HCT116 (cell line): Measurements from ENCODE around the gene DEF6. TPM values are rescaled to one million over a fixed set of nuclear protein-coding genes. Genes with fewer than 3 reads are reported as not detected.

ENCODE experiments used
- ATAC-seq: fragments of 200-7000 bp; cut with Tn5 transposase; 2 replicates; pipeline ENCODE4 v1.9.1; 2020; ENCODE audit warnings: mild to moderate bottlenecking, moderate library complexity
- BruUV-seq: library from RNA; stranded (reverse); fragments of 400-500 nt; replicated peaks from 2 replicates; lab custom pipeline; 2021; lab: Mats Ljungman, UMichigan
- CTCF ChIA-PET: fragments of 300-600 bp; sonication (Branson Sonifier 250); formaldehyde crosslinking; loops from one replicate; lab custom pipeline; 2021; ENCODE audit warnings: antibody characterized with exemption; lab: Charles Lee
- POLR2A ChIA-PET: fragments of 300-600, 350-600 bp; sonication (Branson Sonifier 250); formaldehyde crosslinking; loops from one replicate; lab custom pipeline; 2021; ENCODE audit warnings: antibody characterized with exemption; lab: Charles Lee
- RAD21 ChIA-PET, 2 experiments: fragments of 300-600 bp; sonication (Branson Sonifier 250); formaldehyde crosslinking; loops; one replicate each; lab custom pipeline; 2023; ENCODE audit warnings: low total read pairs in 2 of 2; ENCODE audit not compliant: uncharacterized antibody in 2 of 2, unreplicated experiment in 2 of 2, low non-redundant PET in 1 of 2; lab: Charles Lee
- DNase-seq: peaks from one replicate; pipeline ENCODE4 v3.0.0-alpha.2; 2010; ENCODE audit warnings: low read depth, low spot score
- H2AFZ ChIP-seq: fragments of 200-600 bp; shearing (Covaris generic), sonication (generic); 2 replicates; pipeline ENCODE4 v1.6.1; 2017; ENCODE audit warnings: low read depth, mixed run types, mixed read lengths, antibody characterized with exemption, low read length; ENCODE audit not compliant: poor library complexity, severe bottlenecking
- H3K27ac ChIP-seq: 2 replicates; pipeline ENCODE4 v1.5.1; 2012; ENCODE audit warnings: low read depth, low read length
- H3K27me3 ChIP-seq: fragments of 200-600 bp; sonication (generic); 2 replicates; pipeline ENCODE4 v1.6.1; 2016; ENCODE audit warnings: mixed run types, low read length, mixed read lengths; ENCODE audit not compliant: insufficient read depth
- H3K36me3 ChIP-seq, 2 experiments: fragments of 200-500 bp in 1 of 2; fragments of 200-600 bp in 1 of 2; sonication (Bioruptor generic) in 1 of 2; sonication (generic) in 1 of 2; 2 replicates each; pipeline versions ENCODE4 v1.5.1 to v1.6.1; 2014 to 2016; ENCODE audit warnings: low read length in 2 of 2, inconsistent platforms in 1 of 2, mixed read lengths in 1 of 2, mixed run types in 1 of 2; ENCODE audit not compliant: insufficient read depth in 2 of 2, control insufficient read depth in 1 of 2
- H3K4me1 ChIP-seq, 2 experiments: fragments of 200-600 bp in 1 of 2; sonication (generic) in 1 of 2; 2 replicates each; pipeline versions ENCODE4 v1.5.1 to v1.6.1; 2012 to 2017; ENCODE audit warnings: low read length in 2 of 2, inconsistent platforms in 1 of 2, mild to moderate bottlenecking in 1 of 2, mixed read lengths in 1 of 2, mixed run types in 1 of 2, moderate library complexity in 1 of 2; ENCODE audit not compliant: insufficient read depth in 2 of 2, control insufficient read depth in 1 of 2
- H3K4me2 ChIP-seq: fragments of 200-600 bp; sonication (generic); 2 replicates; pipeline ENCODE4 v1.6.1; 2017; ENCODE audit warnings: mixed run types, low read length, mixed read lengths
- H3K4me3 ChIP-seq, 2 experiments: fragments of 200-600 bp in 1 of 2; sonication (generic) in 1 of 2; replicated peaks in 1 of 2; 2 replicates each; pipeline ENCODE4 v1.5.1; 2011 to 2016; ENCODE audit warnings: low read length in 2 of 2, control low read depth in 1 of 2, low read depth in 1 of 2, mild to moderate bottlenecking in 1 of 2, mixed read lengths in 1 of 2, mixed run types in 1 of 2
- H3K79me2 ChIP-seq: fragments of 200-600 bp; sonication (generic); 2 replicates; pipeline ENCODE4 v1.6.1; 2017; ENCODE audit warnings: mild to moderate bottlenecking, mixed run types, low read length, moderate library complexity, mixed read lengths; ENCODE audit not compliant: insufficient read depth
- H3K9ac ChIP-seq: fragments of 200-600 bp; sonication (generic); 2 replicates; pipeline ENCODE4 v1.6.1; 2016; ENCODE audit warnings: low read length, mixed read lengths
- H3K9me2 ChIP-seq: fragments of 200-600 bp; sonication (generic), shearing (Covaris generic); 2 replicates; pipeline ENCODE4 v1.6.1; 2017; ENCODE audit warnings: mixed run types, mild to moderate bottlenecking, moderate library complexity; ENCODE audit not compliant: insufficient read depth
- H3K9me3 ChIP-seq, 2 experiments: fragments of 200-500 bp in 1 of 2; fragments of 200-600 bp in 1 of 2; sonication (Bioruptor generic) in 1 of 2; sonication (generic) in 1 of 2; 2 replicates each; pipeline ENCODE4 v1.6.1; 2014 to 2017; ENCODE audit warnings: low read length in 2 of 2, mixed read lengths in 2 of 2, inconsistent platforms in 1 of 2, low read depth in 1 of 2, mild to moderate bottlenecking in 1 of 2, mixed run types in 1 of 2, moderate library complexity in 1 of 2; ENCODE audit not compliant: control insufficient read depth in 1 of 2, insufficient read depth in 1 of 2
- H4K20me1 ChIP-seq: fragments of 200-600 bp; sonication (generic), shearing (Covaris generic); 2 replicates; pipeline ENCODE4 v1.6.1; 2017; ENCODE audit warnings: mixed run types, mild to moderate bottlenecking, moderate library complexity; ENCODE audit not compliant: insufficient read depth
- ELF1 ChIP-seq: IDR thresholded peaks from 2 replicates; pipeline ENCODE4 v1.6.1; 2012; ENCODE audit warnings: low read depth, borderline replicate concordance
- EZH2 ChIP-seq: fragments of 200-600 bp; sonication (generic); IDR thresholded peaks from 2 replicates; pipeline ENCODE4 v1.6.1; 2017; ENCODE audit warnings: antibody characterized with exemption, mixed run types
- JUND ChIP-seq: IDR thresholded peaks from 2 replicates; pipeline ENCODE4 v1.6.1; 2012
- POLR2A ChIP-seq: IDR thresholded peaks from 2 replicates; pipeline ENCODE4 v1.7.0; 2011; ENCODE audit warnings: borderline replicate concordance; ENCODE audit not compliant: insufficient read depth, insufficient read length; ENCODE audit errors: extremely low read depth
- POLR2AphosphoS5 ChIP-seq: IDR thresholded peaks from 2 replicates; pipeline ENCODE4 v1.6.1; 2011; ENCODE audit warnings: mild to moderate bottlenecking, low read depth, low read length, moderate library complexity
- RAD21 ChIP-seq: IDR thresholded peaks from 2 replicates; pipeline ENCODE4 v1.6.1; 2012; ENCODE audit warnings: low read depth, mild to moderate bottlenecking
- SRF ChIP-seq: IDR thresholded peaks from 2 replicates; pipeline ENCODE4 v1.6.1; 2012; ENCODE audit warnings: low read depth
- ZFX ChIP-seq: fragments of 450-650 bp; IDR thresholded peaks from 2 replicates; pipeline ENCODE4 v1.6.1; 2017
- ZNF274 ChIP-seq: fragments of 200-500 bp; sonication (Bioruptor generic); IDR thresholded peaks from 2 replicates; pipeline ENCODE4 v1.6.1; 2014; ENCODE audit warnings: mild to moderate bottlenecking, low read depth, low read length, inconsistent platforms
- intact Hi-C: fragments of 100-400 bp; cut with micrococcal nuclease; formaldehyde crosslinking; loops from 2 replicates; pipeline ENCODE4 v1.10.0; 2022
- total RNA-seq: library from RNA; stranded (reverse); gene quantifications from one replicate; pipeline ENCODE4 v1.2.1, GENCODE V29; 2021; ENCODE audit not compliant: unreplicated experiment
- TF ChIP-seq, protein P1 (sequence below): IDR thresholded peaks from 2 replicates; pipeline ENCODE4 v1.6.1; 2012; ENCODE audit warnings: low read depth
- TF ChIP-seq, protein P2 (sequence below): IDR thresholded peaks from 2 replicates; pipeline ENCODE4 v1.6.1; 2011; ENCODE audit warnings: mild to moderate bottlenecking, low read length, moderate library complexity; ENCODE audit not compliant: insufficient replicate concordance; ENCODE audit errors: extremely low read depth
- TF ChIP-seq, protein P3 (sequence below): IDR thresholded peaks from 2 replicates; pipeline ENCODE4 v1.6.1; 2012

DEF6 gene
- total RNA-seq, 1 experiment from 2014 or later: 40.4 TPM

DNA sequence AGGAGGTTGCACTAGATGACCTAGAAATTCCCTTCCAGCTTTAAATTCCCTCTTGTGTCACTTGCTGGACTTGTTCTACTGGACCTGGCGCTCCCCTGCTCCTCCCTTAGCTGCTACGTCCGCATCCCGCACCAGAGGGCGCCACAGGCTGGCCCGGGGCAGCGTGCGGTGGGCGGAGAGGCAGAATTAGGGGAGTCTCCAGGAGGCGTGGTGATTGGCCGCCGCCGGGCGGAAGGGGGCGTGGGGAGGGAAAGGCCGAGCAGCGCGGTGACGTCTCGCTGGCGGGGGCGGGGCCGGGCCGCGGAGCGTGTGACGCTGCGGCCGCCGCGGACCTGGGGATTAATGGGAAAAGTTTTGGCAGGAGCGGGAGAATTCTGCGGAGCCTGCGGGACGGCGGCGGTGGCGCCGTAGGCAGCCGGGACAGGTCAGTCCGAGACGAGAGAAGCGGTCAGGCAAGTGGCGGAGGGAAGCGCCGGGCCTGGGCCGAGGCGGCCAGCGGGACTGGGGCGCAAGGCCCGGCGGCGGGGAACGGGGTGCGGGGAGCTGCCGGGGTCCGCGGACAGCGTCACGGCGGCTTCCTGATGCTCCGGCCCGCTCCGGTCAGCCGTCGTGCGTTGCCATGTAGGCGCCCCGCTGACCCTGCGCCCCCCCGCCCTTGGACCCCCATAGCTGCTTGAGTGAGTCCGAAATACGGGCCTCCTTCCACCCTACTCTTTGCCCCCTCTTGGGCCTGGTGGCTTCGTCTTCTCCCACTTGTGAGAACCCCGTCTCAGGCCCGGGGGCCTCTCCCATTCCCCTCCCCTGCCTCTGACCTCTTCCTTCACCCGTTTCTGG is 44.9 kb downstream of the DEF6 start, which contains the start of gene PPARD (continued):
- TF ChIP-seq, protein P1, sequence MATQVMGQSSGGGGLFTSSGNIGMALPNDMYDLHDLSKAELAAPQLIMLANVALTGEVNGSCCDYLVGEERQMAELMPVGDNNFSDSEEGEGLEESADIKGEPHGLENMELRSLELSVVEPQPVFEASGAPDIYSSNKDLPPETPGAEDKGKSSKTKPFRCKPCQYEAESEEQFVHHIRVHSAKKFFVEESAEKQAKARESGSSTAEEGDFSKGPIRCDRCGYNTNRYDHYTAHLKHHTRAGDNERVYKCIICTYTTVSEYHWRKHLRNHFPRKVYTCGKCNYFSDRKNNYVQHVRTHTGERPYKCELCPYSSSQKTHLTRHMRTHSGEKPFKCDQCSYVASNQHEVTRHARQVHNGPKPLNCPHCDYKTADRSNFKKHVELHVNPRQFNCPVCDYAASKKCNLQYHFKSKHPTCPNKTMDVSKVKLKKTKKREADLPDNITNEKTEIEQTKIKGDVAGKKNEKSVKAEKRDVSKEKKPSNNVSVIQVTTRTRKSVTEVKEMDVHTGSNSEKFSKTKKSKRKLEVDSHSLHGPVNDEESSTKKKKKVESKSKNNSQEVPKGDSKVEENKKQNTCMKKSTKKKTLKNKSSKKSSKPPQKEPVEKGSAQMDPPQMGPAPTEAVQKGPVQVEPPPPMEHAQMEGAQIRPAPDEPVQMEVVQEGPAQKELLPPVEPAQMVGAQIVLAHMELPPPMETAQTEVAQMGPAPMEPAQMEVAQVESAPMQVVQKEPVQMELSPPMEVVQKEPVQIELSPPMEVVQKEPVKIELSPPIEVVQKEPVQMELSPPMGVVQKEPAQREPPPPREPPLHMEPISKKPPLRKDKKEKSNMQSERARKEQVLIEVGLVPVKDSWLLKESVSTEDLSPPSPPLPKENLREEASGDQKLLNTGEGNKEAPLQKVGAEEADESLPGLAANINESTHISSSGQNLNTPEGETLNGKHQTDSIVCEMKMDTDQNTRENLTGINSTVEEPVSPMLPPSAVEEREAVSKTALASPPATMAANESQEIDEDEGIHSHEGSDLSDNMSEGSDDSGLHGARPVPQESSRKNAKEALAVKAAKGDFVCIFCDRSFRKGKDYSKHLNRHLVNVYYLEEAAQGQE: no peak
- TF ChIP-seq POLR2A (peak; percentile 47), ELF1 (no peak), POLR2AphosphoS5 (peak; percentile 88)

- CTCF ChIA-PET: interaction anchor here (1.5 to 3.0 kb wide), 6 partner anchors 8 to 107 kb away, joined by 5 to 120 read pairs (median 10); partner anchors contain the start of gene FANCE
- peak overlapping the region; percentile 91 for H3K4me2 ChIP-seq
- peaks cover 16 to 27% of the 10 kb centered on the region in 2 experiments; a peak in 3 of 4 replicates for H3K4me1 ChIP-seq
- no peaks in the 10 kb centered on the region for H3K27me3 ChIP-seq
- peaks cover 49% of the 10 kb centered on the region for H3K79me2 ChIP-seq
- TSS peak; percentile 65 for BruUV-seq
- intact Hi-C loops: loop anchor here (2.0 to 5.0 kb wide), 2 partner anchors 46 to 59 kb away; partner anchors contain the start of gene DEF6
- peak overlapping the region; percentile 55; the same call in 1 of the 2 replicates for H3K27ac ChIP-seq
- H3K4me3 ChIP-seq: peak overlapping the region; percentile 79 to 90
- TF ChIP-seq ZFX (no peak), SRF (no peak), RAD21 (no peak), POLR2A (no peak), ZNF274 (no peak), POLR2AphosphoS5 (no peak), EZH2 (no peak), JUND (no peak)
- TF ChIP-seq, protein P2, sequence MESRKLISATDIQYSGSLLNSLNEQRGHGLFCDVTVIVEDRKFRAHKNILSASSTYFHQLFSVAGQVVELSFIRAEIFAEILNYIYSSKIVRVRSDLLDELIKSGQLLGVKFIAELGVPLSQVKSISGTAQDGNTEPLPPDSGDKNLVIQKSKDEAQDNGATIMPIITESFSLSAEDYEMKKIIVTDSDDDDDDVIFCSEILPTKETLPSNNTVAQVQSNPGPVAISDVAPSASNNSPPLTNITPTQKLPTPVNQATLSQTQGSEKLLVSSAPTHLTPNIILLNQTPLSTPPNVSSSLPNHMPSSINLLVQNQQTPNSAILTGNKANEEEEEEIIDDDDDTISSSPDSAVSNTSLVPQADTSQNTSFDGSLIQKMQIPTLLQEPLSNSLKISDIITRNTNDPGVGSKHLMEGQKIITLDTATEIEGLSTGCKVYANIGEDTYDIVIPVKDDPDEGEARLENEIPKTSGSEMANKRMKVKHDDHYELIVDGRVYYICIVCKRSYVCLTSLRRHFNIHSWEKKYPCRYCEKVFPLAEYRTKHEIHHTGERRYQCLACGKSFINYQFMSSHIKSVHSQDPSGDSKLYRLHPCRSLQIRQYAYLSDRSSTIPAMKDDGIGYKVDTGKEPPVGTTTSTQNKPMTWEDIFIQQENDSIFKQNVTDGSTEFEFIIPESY: no peak
- TF ChIP-seq, protein P3, sequence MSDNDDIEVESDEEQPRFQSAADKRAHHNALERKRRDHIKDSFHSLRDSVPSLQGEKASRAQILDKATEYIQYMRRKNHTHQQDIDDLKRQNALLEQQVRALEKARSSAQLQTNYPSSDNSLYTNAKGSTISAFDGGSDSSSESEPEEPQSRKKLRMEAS: no peak
- RAD21 ChIA-PET: interaction anchor here (1.6 to 2.0 kb wide), 3 partner anchors 25 to 106 kb away, joined by 6 to 30 read pairs (median 7); partner anchors contain the start of gene DEF6 (in 1 of the 2)
- DNase-seq: no peak
- no peak overlapping the region for H2AFZ ChIP-seq
- no peak for ATAC-seq
- POLR2A ChIA-PET: interaction anchor here (0.6 to 2.6 kb wide), 2 partner anchors 106 to 1099 kb away, joined by 3 to 17 read pairs; no protein-coding TSS in a partner anchor
- no peaks in the 10 kb centered on the region for H3K9me2 ChIP-seq
- H3K9me3 ChIP-seq: no peaks in the 10 kb centered on the region
- peaks cover 7 to 17% of the 10 kb centered on the region in 2 experiments; a peak in 3 of 4 replicates for H3K36me3 ChIP-seq
- peak overlapping the region; percentile 93 for H3K9ac ChIP-seq
- H4K20me1 ChIP-seq: no peaks in the 10 kb centered on the region
Measured at GRCh38 chr6:35343092-35343834, 45.6 kb downstream of the DEF6 start.
